GM23338 (cell line): ENCODE results near the gene MICAL1. TPM values are rescaled to one million over a fixed set of nuclear protein-coding genes. Genes with fewer than 3 reads are reported as not detected.

Experiments
- ATAC-seq: fragments of 200-7000 bp; cut with Tn5 transposase; 3 replicates; pipeline ENCODE4 v1.9.1; 2020
- DNase-seq: peaks from one replicate; pipeline ENCODE4 v3.0.0-alpha.2; 2015; ENCODE audit warnings: low spot score
- H2AFZ ChIP-seq: fragments of 200-600 bp; sonication (generic); 2 replicates; pipeline ENCODE4 v1.8.0; 2016; ENCODE audit warnings: antibody characterized with exemption, mild to moderate bottlenecking, moderate library complexity
- H3F3A ChIP-seq: fragments of 200-600 bp; sonication (generic); replicated peaks from 2 replicates; pipeline ENCODE4 v1.8.0; 2017; ENCODE audit warnings: antibody characterized with exemption, mixed run types, low read depth
- H3K27ac ChIP-seq: fragments of 200-600 bp; sonication (generic); 2 replicates; pipeline ENCODE4 v1.6.1; 2016; ENCODE audit warnings: low read depth
- H3K27me3 ChIP-seq: fragments of 200-600 bp; sonication (generic); 2 replicates; pipeline ENCODE4 v1.8.0; 2016; ENCODE audit warnings: mild to moderate bottlenecking, mixed run types, moderate library complexity; ENCODE audit not compliant: insufficient read depth
- H3K36me3 ChIP-seq: fragments of 200-600 bp; sonication (generic); 2 replicates; pipeline ENCODE4 v1.8.0; 2016; ENCODE audit warnings: mild to moderate bottlenecking; ENCODE audit not compliant: insufficient read depth
- H3K4me1 ChIP-seq: fragments of 200-600 bp; sonication (generic); 2 replicates; pipeline ENCODE4 v1.8.0; 2016; ENCODE audit warnings: mild to moderate bottlenecking, moderate library complexity; ENCODE audit not compliant: insufficient read depth
- H3K4me2 ChIP-seq: fragments of 200-600 bp; sonication (generic); 2 replicates; pipeline ENCODE4 v1.7.1; 2017; ENCODE audit warnings: mixed run types
- H3K4me3 ChIP-seq: fragments of 200-600 bp; sonication (generic); 2 replicates; pipeline ENCODE4 v1.6.1; 2016; ENCODE audit warnings: mixed run types
- H3K79me2 ChIP-seq: fragments of 200-600 bp; sonication (generic); replicated peaks from 2 replicates; pipeline ENCODE4 v1.8.0; 2017; ENCODE audit warnings: mild to moderate bottlenecking; ENCODE audit not compliant: insufficient read depth
- H3K9me2 ChIP-seq: fragments of 200-600 bp; sonication (generic); 2 replicates; pipeline ENCODE4 v1.8.0; 2017; ENCODE audit not compliant: insufficient read depth
- H4K20me1 ChIP-seq: fragments of 200-600 bp; sonication (generic); replicated peaks from 2 replicates; pipeline ENCODE4 v1.8.0; 2017; ENCODE audit warnings: mild to moderate bottlenecking; ENCODE audit not compliant: insufficient read depth
- H3K27ac Mint-ChIP-seq: 2 replicates; pipeline ENCODE4 v1.8.0; 2020; ENCODE audit warnings: inconsistent platforms, mild to moderate bottlenecking, moderate library complexity, mixed read lengths
- H3K27me3 Mint-ChIP-seq: 3 replicates; pipeline ENCODE4 v1.8.0; 2022; ENCODE audit warnings: low read depth, mild to moderate bottlenecking, moderate library complexity, mixed read lengths, inconsistent platforms; ENCODE audit not compliant: insufficient read depth, poor library complexity
- H3K36me3 Mint-ChIP-seq: 3 replicates; pipeline ENCODE4 v1.8.0; 2021; ENCODE audit warnings: low read depth, mild to moderate bottlenecking, inconsistent platforms, moderate library complexity, mixed read lengths
- H3K4me1 Mint-ChIP-seq: 3 replicates; pipeline ENCODE4 v1.8.0; 2020; ENCODE audit warnings: mild to moderate bottlenecking, inconsistent platforms, mixed read lengths
- H3K4me3 Mint-ChIP-seq: 3 replicates; pipeline ENCODE4 v1.8.0; 2021; ENCODE audit warnings: moderate library complexity, mild to moderate bottlenecking, inconsistent platforms, mixed read lengths
- H3K9me3 Mint-ChIP-seq: 3 replicates; pipeline ENCODE4 v1.8.0; 2020; ENCODE audit warnings: moderate library complexity, mild to moderate bottlenecking, inconsistent platforms, mixed read lengths
- NANOG ChIP-seq: IDR thresholded peaks from 2 replicates; pipeline ENCODE4 v1.6.1; 2016; ENCODE audit warnings: antibody characterized with exemption, borderline replicate concordance
- POLR2AphosphoS5 ChIP-seq: IDR thresholded peaks from 2 replicates; pipeline ENCODE4 v1.6.1; 2016; ENCODE audit warnings: antibody characterized with exemption, low read depth
- STAT1 ChIP-seq: IDR thresholded peaks from one replicate; pipeline ENCODE4 v1.6.1; 2016; ENCODE audit warnings: antibody characterized with exemption; ENCODE audit not compliant: unreplicated experiment
- ZNF462 ChIP-seq: fragments of 250-450 bp; sonication (Bioruptor Pico); IDR thresholded peaks from 2 replicates; pipeline ENCODE4 v1.5.0; 2020; ENCODE audit warnings: mild to moderate bottlenecking, moderate library complexity
- polyA plus RNA-seq: library from polyadenylated mRNA; unstranded; fragments of >200 nt; fragmentation: Nextera tagmentation; extraction: Ambion mirVana; gene quantifications from 2 replicates; pipeline ENCODE4 v1.2.1, GENCODE V29; 2016
- total RNA-seq: library from RNA; depleted of rRNA; stranded (reverse); fragments of >200 nt; shearing (Covaris generic); gene quantifications from 2 replicates; pipeline ENCODE4 v1.2.3, GENCODE V29; 2014
- TF ChIP-seq, protein P1 (sequence below): IDR thresholded peaks from one replicate; pipeline ENCODE4 v1.6.1; 2018; ENCODE audit warnings: antibody characterized with exemption; ENCODE audit not compliant: unreplicated experiment

MICAL1 gene
- total and polyA plus RNA-seq, 2 experiments from 2014 or later = 27.8 to 77.8 TPM

GRCh38 chr6:109457562-109457996 is 2.0 kb upstream of the MICAL1 start:
- DNase-seq = no peak
- Histone ChIP-seq H3K4me1 (peaks cover 30% of the 10 kb centered on the region), H3K79me2 (no peaks in the 10 kb centered on the region), H4K20me1 (peaks cover 8% of the 10 kb centered on the region; the same call in 1 of the 2 replicates), H3K4me2 (peak overlapping the region; percentile 85; the same call in 1 of the 2 replicates), H3K27ac (no peak overlapping the region), H3K27me3 (no peaks in the 10 kb centered on the region; the same call in 1 of the 2 replicates), H3K4me3 (no peak overlapping the region), H3K9me2 (no peaks in the 10 kb centered on the region), H3K36me3 (peaks cover 11% of the 10 kb centered on the region), H2AFZ (no peak overlapping the region), H3F3A (peaks cover 9% of the 10 kb centered on the region; the same call in 1 of the 2 replicates)
- Mint-ChIP-seq H3K9me3 (no peaks in the 10 kb centered on the region; the same call in 2 of the 3 replicates), H3K4me3 (no peak overlapping the region; the same call in 2 of the 3 replicates), H3K27me3 (peaks cover 22% of the 10 kb centered on the region), H3K36me3 (peaks cover 20% of the 10 kb centered on the region), H3K4me1 (peaks cover 38% of the 10 kb centered on the region), H3K27ac (no peak overlapping the region)
- ATAC-seq = no peak
- 0 out of 2 replicates have a peak, but pooled peaks have one; percentile 24 for TF ChIP-seq ZNF462 (CRISPR knock-in tag)
- TF ChIP-seq NANOG = no peak

- H3K4me2 ChIP-seq = peak overlapping the region; percentile 85
- no peak overlapping the region for H3K27ac Mint-ChIP-seq
- no peaks in the 10 kb centered on the region for H3K9me2 ChIP-seq
- DNase-seq (peak; percentile 19), ATAC-seq (no peak)
- peaks cover 9% of the 10 kb centered on the region for H3K36me3 ChIP-seq
- no peaks in the 10 kb centered on the region; the same call in 1 of the 2 replicates for H3K27me3 ChIP-seq
- peak overlapping the region; percentile 97 for H3K4me3 Mint-ChIP-seq
- peak overlapping the region; percentile 94 for H3K4me3 ChIP-seq
- peaks cover 30% of the 10 kb centered on the region for H3K4me1 ChIP-seq
- H3K27me3 Mint-ChIP-seq = peaks cover 24% of the 10 kb centered on the region
- H3K4me1 Mint-ChIP-seq = peaks cover 38% of the 10 kb centered on the region
- H2AFZ ChIP-seq = no peak overlapping the region
- H3F3A ChIP-seq = peaks cover 9% of the 10 kb centered on the region; the same call in 1 of the 2 replicates
- H3K36me3 Mint-ChIP-seq = peaks cover 13% of the 10 kb centered on the region
- no peak overlapping the region for H3K27ac ChIP-seq
- H3K79me2 ChIP-seq = no peaks in the 10 kb centered on the region
- no peaks in the 10 kb centered on the region; the same call in 2 of the 3 replicates for H3K9me3 Mint-ChIP-seq
- peaks cover 8% of the 10 kb centered on the region; the same call in 1 of the 2 replicates for H4K20me1 ChIP-seq
- TF ChIP-seq, protein P1, sequence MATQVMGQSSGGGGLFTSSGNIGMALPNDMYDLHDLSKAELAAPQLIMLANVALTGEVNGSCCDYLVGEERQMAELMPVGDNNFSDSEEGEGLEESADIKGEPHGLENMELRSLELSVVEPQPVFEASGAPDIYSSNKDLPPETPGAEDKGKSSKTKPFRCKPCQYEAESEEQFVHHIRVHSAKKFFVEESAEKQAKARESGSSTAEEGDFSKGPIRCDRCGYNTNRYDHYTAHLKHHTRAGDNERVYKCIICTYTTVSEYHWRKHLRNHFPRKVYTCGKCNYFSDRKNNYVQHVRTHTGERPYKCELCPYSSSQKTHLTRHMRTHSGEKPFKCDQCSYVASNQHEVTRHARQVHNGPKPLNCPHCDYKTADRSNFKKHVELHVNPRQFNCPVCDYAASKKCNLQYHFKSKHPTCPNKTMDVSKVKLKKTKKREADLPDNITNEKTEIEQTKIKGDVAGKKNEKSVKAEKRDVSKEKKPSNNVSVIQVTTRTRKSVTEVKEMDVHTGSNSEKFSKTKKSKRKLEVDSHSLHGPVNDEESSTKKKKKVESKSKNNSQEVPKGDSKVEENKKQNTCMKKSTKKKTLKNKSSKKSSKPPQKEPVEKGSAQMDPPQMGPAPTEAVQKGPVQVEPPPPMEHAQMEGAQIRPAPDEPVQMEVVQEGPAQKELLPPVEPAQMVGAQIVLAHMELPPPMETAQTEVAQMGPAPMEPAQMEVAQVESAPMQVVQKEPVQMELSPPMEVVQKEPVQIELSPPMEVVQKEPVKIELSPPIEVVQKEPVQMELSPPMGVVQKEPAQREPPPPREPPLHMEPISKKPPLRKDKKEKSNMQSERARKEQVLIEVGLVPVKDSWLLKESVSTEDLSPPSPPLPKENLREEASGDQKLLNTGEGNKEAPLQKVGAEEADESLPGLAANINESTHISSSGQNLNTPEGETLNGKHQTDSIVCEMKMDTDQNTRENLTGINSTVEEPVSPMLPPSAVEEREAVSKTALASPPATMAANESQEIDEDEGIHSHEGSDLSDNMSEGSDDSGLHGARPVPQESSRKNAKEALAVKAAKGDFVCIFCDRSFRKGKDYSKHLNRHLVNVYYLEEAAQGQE = no peak
- TF ChIP-seq POLR2AphosphoS5 (no peak), STAT1 (no peak), NANOG (no peak)
Observed at GRCh38 chr6:109456710-109457561, 1.4 kb upstream of the MICAL1 start.
